CD4-positive, alpha-beta memory T cell (primary cell): ENCODE measurements around the gene NAE1. TPM values are rescaled to one million over a fixed set of nuclear protein-coding genes. Genes with fewer than 3 reads are reported as not detected.
"Not testable (repeated sequence)": the region's sequence is repeated elsewhere in the genome, so short reads cannot be mapped to it uniquely, and the experiment has no call there.

Experiments used
- CTCF ChIA-PET: fragments of 350-600 bp; sonication (Branson Sonifier 250); formaldehyde crosslinking; loops from one replicate; lab custom pipeline; 2021; ENCODE audit warnings: inconsistent platforms; ENCODE audit not compliant: partially characterized antibody; lab: Charles Lee
- POLR2A ChIA-PET: fragments of 350-600 bp; sonication (Branson Sonifier 250); formaldehyde crosslinking; loops from one replicate; lab custom pipeline; 2021; ENCODE audit not compliant: partially characterized antibody; lab: Charles Lee
- DNase-seq, 5 donors: peaks; one replicate each; pipeline versions ENCODE4 v3.0.0 to v3.0.0-alpha.2; 2020 to 2022; ENCODE audit warnings: mixed read lengths in 1 of 5
- H3K27ac ChIP-seq: one replicate; pipeline ENCODE4 v1.7.0; 2013; ENCODE audit warnings: low read depth, low read length
- H3K27me3 ChIP-seq: 2 replicates; pipeline ENCODE4 v1.7.0; 2013; ENCODE audit warnings: mild to moderate bottlenecking, low read length, moderate library complexity; ENCODE audit not compliant: insufficient read depth
- H3K36me3 ChIP-seq: 2 replicates; pipeline ENCODE4 v1.7.0; 2013; ENCODE audit warnings: mild to moderate bottlenecking, low read length, moderate library complexity; ENCODE audit not compliant: insufficient read depth
- H3K4me1 ChIP-seq: 2 replicates; pipeline ENCODE4 v1.7.0; 2013; ENCODE audit warnings: mild to moderate bottlenecking, low read length, moderate library complexity; ENCODE audit not compliant: insufficient read depth
- H3K4me3 ChIP-seq, 2 donors: one replicate each; pipeline ENCODE4 v1.7.0; 2013; ENCODE audit warnings: low read length in 2 of 2, mild to moderate bottlenecking in 1 of 2
- H3K9me3 ChIP-seq, 2 donors: one replicate each; pipeline ENCODE4 v1.7.0; 2013; ENCODE audit warnings: low read length in 2 of 2, control low read depth in 1 of 2; ENCODE audit not compliant: control insufficient read depth in 1 of 2
- H3K27ac Mint-ChIP-seq, 7 donors: one replicate each; pipeline ENCODE4 v1.8.0; 2020 to 2021; ENCODE audit warnings: mixed read lengths in 7 of 7, mild to moderate bottlenecking in 6 of 7, inconsistent platforms in 3 of 7, moderate library complexity in 3 of 7
- H3K27me3 Mint-ChIP-seq, 2 donors: one replicate each; pipeline ENCODE4 v1.8.0; 2020 to 2021; ENCODE audit warnings: mixed read lengths in 2 of 2
- H3K36me3 Mint-ChIP-seq, 2 donors: one replicate each; pipeline ENCODE4 v1.8.0; 2020 to 2021; ENCODE audit warnings: mixed read lengths in 2 of 2, inconsistent platforms in 1 of 2, mild to moderate bottlenecking in 1 of 2
- H3K4me1 Mint-ChIP-seq, 4 donors: one replicate each; pipeline ENCODE4 v1.8.0; 2020 to 2021; ENCODE audit warnings: mixed read lengths in 4 of 4, mild to moderate bottlenecking in 1 of 4
- H3K4me3 Mint-ChIP-seq, 8 donors: one replicate each; pipeline ENCODE4 v1.8.0; 2020 to 2021; ENCODE audit warnings: mixed read lengths in 8 of 8, mild to moderate bottlenecking in 7 of 8, moderate library complexity in 6 of 8, inconsistent platforms in 3 of 8
- H3K9me3 Mint-ChIP-seq, 8 donors: one replicate each; pipeline ENCODE4 v1.8.0; 2020 to 2021; ENCODE audit warnings: mixed read lengths in 8 of 8, mild to moderate bottlenecking in 5 of 8, inconsistent platforms in 3 of 8, moderate library complexity in 1 of 8
- intact Hi-C: fragments of 100-400 bp; cut with micrococcal nuclease; formaldehyde crosslinking; loops from one replicate; pipeline ENCODE4 v1.15.1; 2023
- polyA plus RNA-seq, 2 donors: library from polyadenylated mRNA; unstranded; fragments of 300-500 nt; fragmentation: Illumina TruSeq; gene quantifications; one replicate each; pipeline ENCODE4 v1.2.3, GENCODE V29; 2021
- total RNA-seq, 2 experiments: library from RNA; stranded (reverse); gene quantifications; one replicate each; pipeline ENCODE4 v1.2.3, GENCODE V29; 2021

NAE1 gene
- total and polyA plus RNA-seq, 4 experiments from 2014 or later = 70.4 to 101 (median 94.5) TPM

DNA sequence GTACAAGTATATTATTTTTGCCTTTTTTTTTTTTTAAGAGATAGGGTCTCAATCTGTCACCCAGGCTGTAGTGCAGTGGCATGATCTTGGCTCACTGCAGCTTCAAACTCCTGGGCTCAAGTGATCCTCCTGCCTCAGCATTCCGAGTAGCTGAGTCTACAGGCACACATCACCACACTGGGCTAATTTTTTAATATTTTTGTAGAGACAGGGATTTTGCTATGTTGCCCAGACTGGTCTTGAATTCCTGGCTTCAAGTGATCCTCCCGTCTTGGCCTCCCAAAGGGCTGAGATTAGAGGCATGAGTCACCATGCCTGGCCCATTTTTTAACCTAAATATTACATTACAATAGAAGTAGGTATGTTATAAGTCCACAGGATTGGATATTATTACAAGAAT lies 32.6 kb downstream of the NAE1 start:
- peaks cover 8 to 9% of the 10 kb centered on the region in 2 donors for H3K36me3 Mint-ChIP-seq
- no peak overlapping the region for H3K4me3 Mint-ChIP-seq
- peaks cover 0 to 1% (median 0%) of the 10 kb centered on the region in 4 donors for H3K4me1 Mint-ChIP-seq
- Histone ChIP-seq H3K4me3 (no peak overlapping the region), H3K9me3 (no peaks in the 10 kb centered on the region), H3K4me1 (no peaks in the 10 kb centered on the region), H3K36me3 (peaks cover 3% of the 10 kb centered on the region), H3K27me3 (no peaks in the 10 kb centered on the region), H3K27ac (no peak overlapping the region)
- H3K9me3 Mint-ChIP-seq = peaks cover 0 to 2% (median 0%) of the 10 kb centered on the region in 8 donors
- H3K27ac Mint-ChIP-seq = no peak overlapping the region
- intact Hi-C loops = no loop called here
- CTCF ChIA-PET = no interaction called here
- POLR2A ChIA-PET = no interaction called here
- no peak for DNase-seq
- no peaks in the 10 kb centered on the region for H3K27me3 Mint-ChIP-seq

DNA sequence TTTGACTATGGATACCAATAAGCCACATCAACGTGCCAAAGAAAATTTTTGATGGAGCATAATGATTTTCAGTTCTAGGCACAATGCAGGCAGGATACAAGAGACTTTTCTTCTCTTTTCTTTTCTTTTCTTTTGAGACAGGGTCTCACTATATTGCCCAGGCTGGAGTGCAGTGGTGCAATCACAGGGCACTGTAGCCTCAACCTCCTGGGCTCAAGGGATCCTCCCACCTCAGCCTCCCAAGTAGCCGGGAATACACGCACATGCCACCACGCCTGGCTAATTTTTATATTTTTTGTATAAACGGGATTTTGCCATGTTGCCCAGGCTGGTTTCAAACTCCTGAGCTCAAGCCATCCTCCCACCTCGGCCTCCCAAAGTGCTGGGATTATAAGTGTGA lies 36.8 kb downstream of the NAE1 start:
- H3K4me3 Mint-ChIP-seq, H3K27me3 ChIP-seq, H3K27ac Mint-ChIP-seq, H3K4me1 Mint-ChIP-seq, H3K27me3 Mint-ChIP-seq, POLR2A ChIA-PET, H3K36me3 Mint-ChIP-seq, H3K4me3 ChIP-seq, H3K9me3 Mint-ChIP-seq, DNase-seq, CTCF ChIA-PET, intact Hi-C loops, H3K4me1 ChIP-seq, H3K36me3 ChIP-seq, H3K27ac ChIP-seq, H3K9me3 ChIP-seq: not testable (repeated sequence)

DNA sequence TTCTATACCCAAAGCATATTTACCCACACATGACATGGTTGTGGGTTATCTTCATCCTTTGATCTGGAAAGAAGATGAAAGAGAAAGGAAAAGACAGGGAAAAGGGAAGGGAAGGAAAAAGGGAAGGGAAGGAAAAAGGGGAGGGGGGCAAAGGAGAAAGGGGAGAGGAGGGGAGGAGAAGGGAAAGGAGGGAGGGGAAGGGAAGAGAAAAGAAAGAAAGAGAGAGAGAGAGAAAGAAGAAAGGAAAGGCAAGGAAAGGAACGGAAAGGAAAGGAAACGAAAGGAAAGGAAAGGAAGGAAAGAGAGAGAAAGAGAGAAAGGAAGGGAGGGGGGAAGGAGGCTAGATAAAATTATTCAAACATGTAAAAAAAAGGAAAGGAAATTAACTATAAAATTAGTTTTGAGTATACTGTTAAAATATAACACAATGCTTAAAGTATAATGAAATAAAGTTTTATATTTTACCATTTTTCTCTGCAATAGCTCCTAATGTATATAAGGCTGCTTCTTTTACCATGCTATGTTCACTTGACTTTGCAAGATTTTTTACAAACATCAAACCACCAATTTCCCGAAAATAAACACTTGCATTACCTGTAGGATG lies 40.5 kb downstream of the NAE1 start:
- H3K36me3 ChIP-seq = no peaks in the 10 kb centered on the region
- Mint-ChIP-seq H3K9me3 (peaks cover 0 to 2% (median 0%) of the 10 kb centered on the region in 8 donors), H3K36me3 (no peaks in the 10 kb centered on the region), H3K4me3 (no peak overlapping the region), H3K27ac (no peak overlapping the region), H3K27me3 (peaks cover 0 to 3% of the 10 kb centered on the region in 2 donors), H3K4me1 (no peaks in the 10 kb centered on the region)
- POLR2A ChIA-PET = no interaction called here
- H3K27ac ChIP-seq = no peak overlapping the region
- H3K9me3 ChIP-seq = no peaks in the 10 kb centered on the region
- intact Hi-C loops = no loop called here
- H3K27me3 ChIP-seq = no peaks in the 10 kb centered on the region
- H3K4me1 ChIP-seq = no peaks in the 10 kb centered on the region
- no peak overlapping the region for H3K4me3 ChIP-seq
- DNase-seq = no peak
- CTCF ChIA-PET = no interaction called here

DNA sequence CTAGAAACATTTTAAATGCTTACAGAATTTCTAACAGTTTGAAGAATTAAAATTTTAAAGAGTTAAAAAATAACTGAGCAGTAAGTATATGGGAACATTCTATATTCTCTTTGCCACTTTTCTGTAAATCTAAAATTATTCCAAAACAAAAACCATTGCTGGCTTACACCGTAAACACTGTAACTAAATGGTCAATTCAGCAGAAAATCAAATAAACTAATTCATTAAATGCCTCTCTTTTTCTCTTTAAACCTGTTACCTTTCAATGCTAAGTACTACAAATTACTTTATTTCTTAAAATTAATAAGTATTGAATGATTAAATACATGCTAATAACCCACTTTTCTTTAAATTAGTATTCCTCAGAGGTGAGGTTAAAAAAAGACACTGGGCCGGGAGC lies 43.3 kb downstream of the NAE1 start:
- no peak overlapping the region for H3K27ac ChIP-seq
- intact Hi-C loops = no loop called here
- H3K4me3 Mint-ChIP-seq = no peak overlapping the region
- no peaks in the 10 kb centered on the region for H3K9me3 Mint-ChIP-seq
- ChIA-PET CTCF (no interaction called here), POLR2A (no interaction called here)
- H3K27me3 ChIP-seq = no peaks in the 10 kb centered on the region
- H3K4me1 ChIP-seq = no peaks in the 10 kb centered on the region
- no peaks in the 10 kb centered on the region for H3K9me3 ChIP-seq
- H3K27me3 Mint-ChIP-seq = peaks cover 0 to 3% of the 10 kb centered on the region in 2 donors
- H3K4me3 ChIP-seq = no peak overlapping the region
- no peaks in the 10 kb centered on the region for H3K36me3 ChIP-seq
- H3K36me3 Mint-ChIP-seq = no peaks in the 10 kb centered on the region
- H3K27ac Mint-ChIP-seq = no peak overlapping the region
- H3K4me1 Mint-ChIP-seq = no peaks in the 10 kb centered on the region
- DNase-seq = no peak

DNA sequence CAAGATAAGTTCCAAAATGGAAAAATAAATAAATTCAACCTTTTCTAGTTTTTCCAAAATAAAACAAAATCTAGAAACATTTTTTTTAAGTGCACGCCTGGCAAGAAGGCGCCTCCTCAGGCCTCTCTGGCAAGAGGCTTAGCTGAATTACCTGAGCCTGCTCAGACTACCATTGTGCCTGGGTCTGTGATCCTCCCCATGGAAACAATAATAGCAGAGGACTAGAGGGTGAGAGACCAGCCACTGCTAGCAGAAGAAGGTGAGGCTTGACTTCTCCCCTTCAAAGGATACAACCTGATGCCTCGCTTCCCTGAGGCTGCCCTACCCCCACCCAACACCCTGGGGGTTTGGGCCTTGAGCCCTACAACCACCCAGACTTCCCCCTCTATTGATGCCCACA lies 44.2 kb downstream of the NAE1 start:
- Mint-ChIP-seq H3K27ac (no peak overlapping the region), H3K27me3 (peaks cover 0 to 3% of the 10 kb centered on the region in 2 donors), H3K9me3 (no peaks in the 10 kb centered on the region), H3K4me1 (no peaks in the 10 kb centered on the region), H3K4me3 (no peak overlapping the region), H3K36me3 (no peaks in the 10 kb centered on the region)
- CTCF ChIA-PET = no interaction called here
- Histone ChIP-seq H3K4me3 (no peak overlapping the region), H3K9me3 (no peaks in the 10 kb centered on the region), H3K27me3 (no peaks in the 10 kb centered on the region), H3K4me1 (no peaks in the 10 kb centered on the region), H3K36me3 (no peaks in the 10 kb centered on the region), H3K27ac (no peak overlapping the region)
- POLR2A ChIA-PET = no interaction called here
- intact Hi-C loops = no loop called here
- DNase-seq = no peak

DNA sequence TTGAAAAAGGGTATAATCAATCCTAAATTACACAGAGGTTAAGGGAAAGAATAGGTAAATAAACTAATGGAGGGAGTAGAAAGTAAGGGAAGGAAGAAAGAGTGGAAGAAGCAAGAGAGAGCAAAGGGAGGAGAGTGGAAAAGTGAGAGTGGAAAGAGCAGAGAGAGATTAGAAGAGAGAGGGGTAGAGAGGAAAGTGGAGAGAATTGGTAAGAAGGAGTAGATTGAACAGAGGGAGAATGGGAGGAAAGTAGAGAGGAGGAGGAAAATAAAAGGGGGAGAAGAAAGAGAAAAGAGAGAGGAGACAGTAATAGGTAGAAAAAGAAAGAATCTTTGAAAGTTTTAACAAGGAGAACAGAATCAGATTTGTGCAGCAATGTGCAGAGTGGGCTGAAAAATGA lies 54.3 kb downstream of the NAE1 start:
- H3K27me3 ChIP-seq = no peaks in the 10 kb centered on the region
- CTCF ChIA-PET = no interaction called here
- Mint-ChIP-seq H3K36me3 (peaks cover 0 to 8% of the 10 kb centered on the region in 2 donors), H3K4me3 (no peak overlapping the region), H3K27me3 (no peaks in the 10 kb centered on the region), H3K4me1 (no peaks in the 10 kb centered on the region), H3K27ac (no peak overlapping the region), H3K9me3 (peaks cover 0 to 3% (median 0%) of the 10 kb centered on the region in 8 donors)
- POLR2A ChIA-PET = no interaction called here
- H3K4me1 ChIP-seq = no peaks in the 10 kb centered on the region
- H3K27ac ChIP-seq = no peak overlapping the region
- H3K9me3 ChIP-seq = no peaks in the 10 kb centered on the region
- intact Hi-C loops = no loop called here
- H3K36me3 ChIP-seq = no peaks in the 10 kb centered on the region
- DNase-seq = no peak
- no peak overlapping the region for H3K4me3 ChIP-seq

DNA sequence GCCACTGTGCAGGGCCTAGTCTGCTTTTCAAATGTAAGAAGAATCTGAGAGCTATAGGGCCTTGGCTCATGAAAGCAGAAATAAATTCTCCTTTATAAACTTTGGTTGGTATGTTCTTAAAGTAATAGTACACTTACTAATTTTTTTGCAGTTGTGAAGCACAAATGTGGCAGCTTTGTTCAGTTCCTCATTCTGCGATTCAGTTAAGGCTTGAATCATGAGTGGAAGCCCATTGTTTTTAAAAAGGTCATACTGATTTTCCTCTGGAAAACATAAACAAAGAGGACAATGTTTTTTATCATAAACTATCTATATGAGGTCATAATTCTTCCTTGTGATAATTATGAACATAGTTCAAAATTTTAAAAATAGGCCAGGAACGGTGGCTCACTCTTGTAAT lies 55.8 kb downstream of the NAE1 start:
- Histone ChIP-seq H3K27me3 (no peaks in the 10 kb centered on the region), H3K4me1 (no peaks in the 10 kb centered on the region), H3K27ac (no peak overlapping the region), H3K4me3 (no peak overlapping the region), H3K36me3 (no peaks in the 10 kb centered on the region), H3K9me3 (no peaks in the 10 kb centered on the region)
- Mint-ChIP-seq H3K27ac (no peak overlapping the region), H3K4me1 (no peaks in the 10 kb centered on the region), H3K36me3 (peaks cover 0 to 8% of the 10 kb centered on the region in 2 donors), H3K4me3 (no peak overlapping the region), H3K27me3 (no peaks in the 10 kb centered on the region), H3K9me3 (peaks cover 0 to 3% (median 0%) of the 10 kb centered on the region in 8 donors)
- no peak for DNase-seq
- ChIA-PET POLR2A (no interaction called here), CTCF (interaction anchor here (2.4 kb wide), 1 partner anchor 55 kb away, joined by 5 read pairs; the partner anchor contains the start of gene NAE1)
- intact Hi-C loops = no loop called here
